NCI-H1048 (cell line): ENCODE data around the gene CRMP1.
A peak's percentile ranks its signal among the peaks of the same experiment; 100 is the strongest.
"Not testable (repeated sequence)": the region's sequence is repeated elsewhere in the genome, so short reads cannot be mapped to it uniquely, and the experiment has no call there.

ENCODE experiments used
- DNase-seq: peaks from one replicate; lab custom pipeline; 2025; lab: John Stamatoyannopoulos, UW

Gene CRMP1

GRCh38 chr4:5822619-5823018 lies 70.3 kb downstream of the CRMP1 start:
- no peak for DNase-seq

- no peak for DNase-seq
Measured at GRCh38 chr4:5821665-5822358, 71.1 kb downstream of the CRMP1 start.

DNA sequence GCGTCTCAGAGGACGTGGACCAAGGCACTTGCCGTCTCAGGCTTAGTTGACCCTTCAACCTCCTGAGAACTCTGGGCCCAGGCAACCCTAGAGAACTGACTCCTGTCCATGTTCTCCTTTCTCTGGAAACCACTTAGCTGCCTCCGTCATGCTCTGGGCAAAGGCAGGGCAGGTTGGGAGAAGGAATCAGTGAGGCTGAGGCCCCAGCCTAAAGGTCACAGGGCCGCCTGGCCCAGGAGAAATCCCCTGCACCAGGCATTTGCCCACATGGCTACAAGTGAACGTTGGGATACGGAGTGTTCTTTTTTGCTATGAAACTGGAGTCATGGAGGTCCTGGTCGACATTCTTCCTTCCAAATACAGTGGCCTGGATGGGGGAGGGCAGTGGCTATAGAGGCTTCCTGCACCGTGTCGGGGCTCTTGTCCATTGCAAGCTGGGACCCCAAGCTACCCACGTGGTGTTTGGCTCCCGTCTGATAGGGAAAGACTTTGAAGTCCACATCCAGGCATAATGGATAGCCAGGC lies 76.0 kb downstream of the CRMP1 start:
- no peak for DNase-seq

- DNase-seq: no peak
Measured at GRCh38 chr4:5816101-5816500, 76.8 kb downstream of the CRMP1 start.

GRCh38 chr4:5815641-5816040 lies 77.2 kb downstream of the CRMP1 start:
- DNase-seq: no peak

DNA sequence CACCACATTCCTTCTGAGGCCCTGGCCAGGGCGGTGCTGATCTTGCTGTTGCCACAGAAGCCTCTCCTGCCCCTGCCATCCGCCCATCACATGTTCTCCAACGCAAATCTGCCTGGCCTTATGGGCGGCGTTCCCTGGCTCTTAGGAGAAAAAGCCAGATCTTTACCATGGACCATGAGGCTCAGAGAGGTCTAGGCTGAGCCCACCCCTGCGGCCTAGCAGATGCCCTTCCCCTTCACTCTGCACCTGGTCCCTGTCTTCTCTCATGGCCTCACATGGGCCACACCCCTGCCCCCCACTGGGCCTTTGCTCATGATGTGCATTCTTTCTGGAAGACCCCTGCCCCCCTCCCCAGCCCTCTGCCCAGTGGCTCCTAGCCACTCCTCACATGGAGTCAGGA lies 78.5 kb downstream of the CRMP1 start:
- DNase-seq: no peak

GRCh38 chr4:5813882-5814255 lies 79.0 kb downstream of the CRMP1 start:
- no peak for DNase-seq

- peak; percentile 26 for DNase-seq
Measured at GRCh38 chr4:5812506-5813229, 80.2 kb downstream of the CRMP1 start.

DNA sequence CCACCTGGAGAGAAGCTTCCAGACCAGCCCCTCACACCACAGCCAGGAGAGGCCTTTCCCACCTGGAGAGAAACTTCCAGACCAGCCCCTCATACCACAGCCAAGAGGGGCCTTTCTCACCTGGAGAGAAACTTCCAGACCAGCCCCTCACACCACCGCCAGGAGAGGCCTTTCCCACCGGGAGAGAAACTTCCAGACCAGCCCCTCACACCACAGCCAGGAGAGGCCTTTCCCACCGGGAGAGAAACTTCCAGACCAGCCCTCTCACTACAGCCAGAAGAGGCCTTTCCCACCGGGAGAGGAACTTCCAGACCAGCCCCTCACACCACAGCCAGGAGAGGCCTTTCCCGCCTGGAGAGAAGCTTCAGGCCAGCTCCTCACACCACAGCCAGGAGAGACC lies 80.8 kb downstream of the CRMP1 start:
- DNase-seq: not testable (repeated sequence)

DNA sequence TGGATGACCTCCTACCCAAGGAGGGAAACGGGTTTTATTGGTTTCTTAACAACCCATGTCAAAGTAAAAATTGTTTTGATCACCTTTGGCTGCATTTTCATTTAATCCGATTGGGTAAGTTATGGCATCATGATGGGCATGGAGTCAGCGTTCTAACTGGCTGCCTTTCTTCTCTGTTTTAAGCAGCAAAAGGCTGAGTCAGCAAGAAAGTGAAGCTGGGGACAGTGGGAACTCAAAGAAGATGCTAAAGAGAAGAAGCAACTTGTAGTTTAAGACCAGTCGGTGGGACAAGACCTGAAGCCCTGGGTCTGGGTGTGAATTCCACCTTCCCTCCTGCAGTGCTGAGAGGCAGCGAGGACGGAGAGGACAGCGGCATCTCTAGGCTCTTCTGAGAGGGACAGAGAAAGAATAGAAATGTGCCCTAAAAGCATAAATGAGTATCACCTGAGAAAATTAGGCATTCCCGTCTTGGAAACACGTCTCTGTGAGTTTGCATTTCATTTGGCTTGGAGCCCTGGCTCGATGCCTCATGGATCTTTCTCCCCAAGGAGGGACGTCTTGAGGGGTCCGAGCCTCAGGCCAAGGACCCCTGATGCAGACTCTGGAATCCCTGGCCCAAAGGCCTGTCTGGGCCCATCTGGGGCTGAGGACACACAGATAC lies 82.0 kb downstream of the CRMP1 start:
- DNase-seq: no peak

DNA sequence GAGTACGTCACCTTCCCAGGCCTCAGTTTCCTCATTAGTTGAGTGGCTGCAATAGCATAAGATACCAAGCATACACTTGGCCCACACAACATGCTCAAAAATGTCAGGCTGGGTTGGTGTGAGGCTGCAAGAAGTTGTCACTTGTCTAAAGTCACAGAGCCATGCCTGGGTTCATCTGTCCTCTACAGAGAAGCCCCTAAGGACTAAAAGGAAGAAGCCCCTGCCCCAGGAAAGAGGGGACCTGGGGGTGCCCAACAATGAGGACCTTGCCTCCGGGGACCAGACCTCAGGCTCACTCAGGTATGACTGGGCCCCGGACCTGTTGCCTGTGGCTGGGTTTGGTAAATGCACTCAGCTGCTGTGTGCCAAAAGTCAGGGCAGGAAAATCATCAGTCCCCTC lies 82.7 kb downstream of the CRMP1 start:
- no peak for DNase-seq

DNA sequence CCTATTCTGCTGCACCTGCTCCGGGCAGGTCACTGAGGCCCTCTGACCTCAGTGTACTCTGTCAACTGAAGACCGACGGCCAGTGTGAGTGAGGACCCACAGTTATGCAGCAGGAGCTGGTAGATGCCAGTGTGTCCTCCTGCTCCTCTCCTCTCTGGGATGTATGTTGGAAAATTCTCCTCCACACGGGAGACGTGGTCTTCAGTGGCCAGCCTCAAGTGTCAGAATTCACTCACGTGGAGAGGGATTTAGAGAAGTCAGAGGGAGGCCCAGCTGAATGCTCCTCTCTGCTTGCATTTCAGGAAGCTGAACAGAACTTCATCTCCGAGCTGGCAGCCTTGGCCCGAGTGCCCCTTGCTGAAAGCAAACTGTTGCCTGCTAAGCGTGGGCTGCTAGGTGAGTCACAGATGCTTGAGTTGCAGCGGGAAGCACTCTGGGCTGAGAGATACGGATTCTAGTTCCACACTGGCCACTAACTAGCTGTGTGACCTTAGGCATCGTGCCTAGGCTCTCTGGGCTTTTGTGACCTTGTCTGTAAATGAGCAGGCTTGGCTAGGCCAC lies 83.6 kb downstream of the CRMP1 start:
- no peak for DNase-seq

- DNase-seq: no peak
Measured at GRCh38 chr4:5808081-5808741, 84.7 kb downstream of the CRMP1 start.

GRCh38 chr4:5805270-5805669 lies 87.6 kb downstream of the CRMP1 start:
- no peak for DNase-seq

DNA sequence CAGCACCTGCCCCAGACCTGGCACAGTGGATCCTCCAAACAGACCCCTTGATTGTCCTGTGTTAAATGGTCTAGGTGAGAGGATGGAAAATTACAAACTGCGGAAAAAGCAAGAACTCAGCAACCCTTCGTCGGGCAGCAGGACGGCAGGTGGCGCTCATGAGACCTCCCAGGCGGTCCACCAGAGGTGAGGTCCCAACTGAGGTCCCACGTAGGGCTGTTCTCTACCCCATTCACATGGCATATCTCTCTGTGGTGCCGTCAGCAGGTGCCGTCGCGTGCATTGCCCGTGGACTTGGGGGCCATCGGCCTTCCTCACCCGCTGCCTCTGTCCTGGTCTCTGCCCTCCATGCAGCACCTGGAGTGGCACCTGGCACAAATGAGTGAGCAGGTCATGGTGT lies 88.2 kb downstream of the CRMP1 start:
- no peak for DNase-seq

GRCh38 chr4:5802565-5802964 lies 90.3 kb downstream of the CRMP1 start:
- DNase-seq: no peak

DNA sequence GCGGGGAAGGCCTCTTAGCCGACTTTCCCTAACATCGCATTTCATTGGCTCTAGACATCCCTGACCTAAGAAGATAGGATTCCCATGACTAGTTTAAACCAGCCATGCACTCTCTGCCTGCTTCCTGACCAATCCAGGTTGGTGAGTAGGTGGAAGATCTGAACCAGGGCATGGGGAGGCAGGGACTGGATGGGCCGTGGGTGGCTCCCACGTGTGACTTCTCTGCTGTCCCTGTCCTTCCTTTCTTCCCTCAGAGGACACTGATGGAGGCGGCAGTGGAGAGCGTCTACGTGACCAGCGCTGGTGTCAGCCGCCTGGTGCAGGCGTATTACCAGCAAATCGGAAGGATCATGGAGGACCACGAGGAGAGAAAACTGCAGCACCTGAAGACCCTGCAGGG lies 91.2 kb downstream of the CRMP1 start:
- no peak for DNase-seq

- DNase-seq: no peak
Measured at GRCh38 chr4:5800496-5800895, 92.4 kb downstream of the CRMP1 start.

- no peak for DNase-seq
Measured at GRCh38 chr4:5799406-5799805, 93.5 kb downstream of the CRMP1 start.

GRCh38 chr4:5798946-5799345 lies 93.9 kb downstream of the CRMP1 start:
- DNase-seq: no peak

GRCh38 chr4:5798462-5798861 lies 94.4 kb downstream of the CRMP1 start:
- no peak for DNase-seq

DNA sequence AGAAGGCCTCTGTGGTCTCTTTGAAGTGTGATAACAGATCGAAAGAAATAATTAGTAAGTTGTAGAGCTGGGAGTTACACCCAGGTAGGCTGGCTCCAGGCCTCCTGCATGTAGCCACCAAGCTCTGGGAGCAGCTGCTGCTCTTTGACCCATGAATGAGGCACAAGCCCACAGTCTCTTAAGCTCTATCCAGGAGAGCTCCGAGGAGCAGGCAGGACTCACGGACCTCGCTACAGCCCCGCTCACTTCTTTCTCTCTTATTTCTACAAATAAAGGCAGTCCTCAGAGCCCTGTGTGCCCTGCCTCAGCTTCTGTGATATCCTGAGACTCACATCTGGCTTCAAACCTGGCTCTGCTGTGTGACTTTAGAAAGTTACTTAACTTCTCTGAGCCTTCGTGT lies 95.0 kb downstream of the CRMP1 start:
- no peak for DNase-seq
